HFF-Myc (cell line): ENCODE results near the gene RAB31.

Experiments
- DNase-seq: peaks from one replicate; pipeline ENCODE4 v3.0.0-alpha.2; 2011; ENCODE audit warnings: low read depth; ENCODE audit errors: extremely low read depth
- H3K4me3 ChIP-seq: replicated peaks from 2 replicates; pipeline ENCODE4 v1.5.1; 2011; ENCODE audit warnings: low read depth, mild to moderate bottlenecking, control low read depth, low read length
- TF ChIP-seq, protein P1 (sequence below): IDR thresholded peaks from 2 replicates; pipeline ENCODE4 v1.5.1; 2012; ENCODE audit warnings: mild to moderate bottlenecking, low read depth, low read length, control low read depth; ENCODE audit errors: missing control alignments

Gene RAB31

DNA sequence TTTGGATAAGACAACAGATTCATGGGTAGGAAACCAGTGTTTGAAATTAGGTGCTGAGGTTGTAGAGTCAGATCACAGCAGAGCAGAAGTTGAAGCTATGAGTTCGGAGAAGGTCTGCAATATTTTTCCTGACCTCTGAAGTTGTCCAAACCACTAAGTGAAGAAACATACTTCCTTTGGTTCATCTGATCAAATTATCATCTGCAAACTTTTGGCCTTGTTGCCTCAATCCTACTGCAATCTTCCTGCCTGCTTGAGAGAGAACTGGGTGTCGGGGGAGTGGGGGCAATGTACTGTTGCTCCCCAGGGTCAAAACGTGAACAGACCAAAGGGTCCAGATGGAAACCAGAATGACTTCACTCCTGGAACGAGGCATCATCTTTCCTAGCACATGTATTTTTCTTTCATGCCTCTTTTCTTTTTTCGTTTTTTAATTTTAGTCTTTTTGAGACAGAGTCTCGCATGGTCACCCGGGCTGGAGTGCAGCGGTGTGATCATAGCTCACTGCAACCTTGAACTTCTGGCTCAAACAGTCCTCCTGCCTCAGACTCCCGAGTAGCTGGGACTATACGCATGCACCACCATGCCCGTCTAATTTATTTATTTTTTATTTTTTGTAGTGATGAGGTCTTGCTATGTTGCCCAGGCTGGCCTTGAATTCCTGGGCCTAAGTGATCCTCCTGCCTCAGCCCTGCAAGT, 42.7 kb downstream of the RAB31 start:
- DNase-seq: no peak
- no peak overlapping the region for H3K4me3 ChIP-seq
- TF ChIP-seq, protein P1, sequence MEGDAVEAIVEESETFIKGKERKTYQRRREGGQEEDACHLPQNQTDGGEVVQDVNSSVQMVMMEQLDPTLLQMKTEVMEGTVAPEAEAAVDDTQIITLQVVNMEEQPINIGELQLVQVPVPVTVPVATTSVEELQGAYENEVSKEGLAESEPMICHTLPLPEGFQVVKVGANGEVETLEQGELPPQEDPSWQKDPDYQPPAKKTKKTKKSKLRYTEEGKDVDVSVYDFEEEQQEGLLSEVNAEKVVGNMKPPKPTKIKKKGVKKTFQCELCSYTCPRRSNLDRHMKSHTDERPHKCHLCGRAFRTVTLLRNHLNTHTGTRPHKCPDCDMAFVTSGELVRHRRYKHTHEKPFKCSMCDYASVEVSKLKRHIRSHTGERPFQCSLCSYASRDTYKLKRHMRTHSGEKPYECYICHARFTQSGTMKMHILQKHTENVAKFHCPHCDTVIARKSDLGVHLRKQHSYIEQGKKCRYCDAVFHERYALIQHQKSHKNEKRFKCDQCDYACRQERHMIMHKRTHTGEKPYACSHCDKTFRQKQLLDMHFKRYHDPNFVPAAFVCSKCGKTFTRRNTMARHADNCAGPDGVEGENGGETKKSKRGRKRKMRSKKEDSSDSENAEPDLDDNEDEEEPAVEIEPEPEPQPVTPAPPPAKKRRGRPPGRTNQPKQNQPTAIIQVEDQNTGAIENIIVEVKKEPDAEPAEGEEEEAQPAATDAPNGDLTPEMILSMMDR: no peak

DNA sequence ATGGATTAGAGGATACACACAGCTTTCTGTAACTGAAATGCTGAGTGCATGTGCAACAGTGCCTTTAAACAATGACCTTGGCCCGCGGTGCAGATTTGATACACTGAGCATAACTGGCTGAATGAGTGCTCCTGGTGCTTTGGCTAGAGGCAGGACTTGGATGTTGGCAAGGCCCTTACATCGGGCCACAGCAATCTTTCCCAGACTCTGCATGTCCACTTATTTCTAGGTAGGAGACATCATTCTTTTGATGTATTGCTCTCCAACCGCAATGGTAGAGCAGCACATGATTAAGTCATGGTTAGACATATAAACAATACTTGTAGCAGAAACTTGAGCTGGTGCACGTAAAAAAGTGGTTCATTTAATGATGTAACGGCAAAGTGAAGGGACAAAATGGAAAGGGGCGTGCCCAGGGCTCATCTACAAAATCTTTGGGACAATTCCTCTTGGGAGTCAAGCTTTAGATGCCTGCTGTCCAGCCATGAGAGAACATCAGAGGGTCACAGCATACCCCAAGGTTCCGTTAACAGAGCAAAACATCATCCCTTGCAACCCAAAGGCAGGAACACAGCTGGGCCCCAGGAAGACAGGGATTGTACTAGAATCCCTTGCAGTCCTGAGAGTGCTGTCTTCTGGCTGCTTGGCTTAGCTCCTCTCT, 43.4 kb downstream of the RAB31 start:
- DNase-seq: no peak
- TF ChIP-seq, protein P1: no peak
- H3K4me3 ChIP-seq: no peak overlapping the region

DNA sequence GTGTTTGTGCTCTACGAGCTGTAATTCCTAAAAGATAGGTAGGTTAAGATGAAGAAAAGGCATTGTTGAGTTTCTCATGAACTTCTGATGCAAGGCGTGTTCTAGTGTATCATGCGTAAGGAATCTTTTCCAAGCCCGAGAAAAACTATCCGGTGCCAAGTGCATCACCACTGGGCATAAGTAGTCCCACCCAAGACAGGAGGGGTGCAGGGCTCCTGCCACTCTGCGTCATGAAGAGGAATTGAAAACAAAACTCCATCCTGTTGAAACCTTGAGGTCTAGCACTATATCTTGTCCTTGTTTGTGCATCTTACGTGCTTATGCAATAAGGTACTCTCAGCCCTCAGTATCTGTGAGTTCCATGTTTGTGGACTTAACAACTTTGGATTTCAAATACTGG, 45.7 kb downstream of the RAB31 start:
- no peak for DNase-seq
- TF ChIP-seq, protein P1: no peak
- no peak overlapping the region for H3K4me3 ChIP-seq

DNA sequence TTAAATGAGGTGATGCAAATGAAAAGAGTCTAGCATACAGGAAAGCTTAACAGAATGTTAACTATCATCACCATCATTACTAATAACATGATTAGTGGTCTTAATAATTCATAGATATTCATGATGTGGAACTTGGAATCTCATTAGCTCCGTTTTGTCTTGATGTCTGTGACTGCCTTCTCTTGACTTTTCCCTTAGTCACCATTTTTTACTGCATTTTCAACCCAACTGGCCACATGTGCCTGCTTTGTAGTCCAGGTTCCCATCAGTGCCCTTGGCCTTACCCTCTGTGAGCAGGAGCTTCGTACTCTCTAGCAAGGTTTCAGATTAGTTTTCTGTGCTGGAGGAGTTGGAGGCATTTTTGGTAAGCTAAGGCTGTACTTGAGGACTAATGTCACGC, 47.0 kb downstream of the RAB31 start:
- TF ChIP-seq, protein P1: no peak
- no peak for DNase-seq
- H3K4me3 ChIP-seq: no peak overlapping the region

DNA sequence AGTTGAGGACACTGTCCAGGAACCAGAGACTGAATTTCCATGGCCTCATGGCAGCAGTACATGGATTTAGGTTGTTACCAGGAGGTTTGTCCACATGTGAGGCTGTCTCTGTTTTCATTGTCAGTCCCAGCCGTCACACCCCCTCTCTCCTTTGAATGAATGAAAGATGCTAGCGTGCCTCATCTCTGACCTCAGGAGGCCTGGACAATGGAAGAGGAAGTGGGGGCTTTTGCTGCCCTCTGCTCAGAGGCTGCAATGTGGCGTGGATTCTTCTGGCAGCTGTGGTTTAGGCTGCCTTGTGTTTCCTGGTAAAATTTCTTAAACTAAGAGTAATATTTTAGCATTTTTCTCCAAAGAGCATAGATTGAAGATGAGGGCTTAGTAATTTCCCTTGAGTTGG, 47.5 kb downstream of the RAB31 start:
- no peak overlapping the region for H3K4me3 ChIP-seq
- DNase-seq: no peak
- TF ChIP-seq, protein P1: no peak

DNA sequence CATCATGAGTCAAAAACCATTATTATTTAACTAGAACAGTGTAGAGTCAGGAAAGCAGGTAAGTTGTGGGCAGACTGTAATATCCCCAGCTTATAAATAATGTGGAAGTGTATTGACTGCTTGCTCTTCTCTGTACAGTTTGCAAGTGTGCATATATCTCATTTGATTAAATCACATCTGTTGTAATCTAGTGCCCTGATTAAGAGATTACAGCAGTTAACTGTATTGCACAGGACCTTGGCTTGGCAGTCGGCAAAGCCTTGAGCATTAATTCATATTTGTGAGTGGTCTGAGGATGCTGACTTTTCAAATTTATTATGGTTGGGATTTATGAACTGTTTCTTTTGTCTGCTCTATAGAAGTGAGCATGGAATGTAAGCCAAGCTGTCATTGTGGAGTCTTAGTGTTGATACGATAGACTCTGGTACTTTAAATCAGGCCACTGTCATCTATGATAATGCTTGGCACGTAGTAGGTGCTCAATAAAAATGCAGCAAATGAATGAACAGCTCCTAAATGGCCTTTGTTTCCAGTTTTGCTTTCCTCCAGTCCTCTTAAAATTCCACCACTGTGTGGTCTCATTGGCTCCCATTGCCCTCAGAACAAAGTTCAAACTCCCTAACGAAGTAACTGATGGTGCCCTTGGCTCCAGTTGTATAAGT, 48.3 kb downstream of the RAB31 start:
- no peak overlapping the region for H3K4me3 ChIP-seq
- DNase-seq: no peak
- TF ChIP-seq, protein P1: no peak
